ENCODE data around the gene NUP205.

- TF ChIP-seq POLR2AphosphoS5 (IDR thresholded peaks at IDR 0.05; ENCODE audit: borderline replicate concordance, low read depth, low read length): no peak
- TF ChIP-seq EZH2 (IDR thresholded peaks at IDR 0.05): no peak
- TF ChIP-seq FOXP2 (optimal IDR thresholded peaks at IDR 0.05; ENCODE audit: control extremely low read depth, extremely low read length, insufficient read depth): no peak
These were observed 93.3 kb downstream of the NUP205 start for GRCh38 chr7:135650831-135651573.
